HepG2 (cell line): Measurements from ENCODE around the gene SEPHS2. TPM values are rescaled to one million over a fixed set of nuclear protein-coding genes. Genes with fewer than 3 reads are reported as not detected.

Experiments
- CREB1 ChIP-seq, 2 experiments: fragments of 450-650 bp in 1 of 2; IDR thresholded peaks; 2 replicates each; pipeline ENCODE4 v1.6.1; 2016 to 2017; ENCODE audit warnings: control low read depth in 1 of 2, mild to moderate bottlenecking in 1 of 2, missing compliant biosample characterization in 1 of 2, missing genetic modification characterization in 1 of 2
- EED ChIP-seq: sonication (generic); formaldehyde crosslinking; IDR thresholded peaks from 2 replicates; pipeline ENCODE4 v1.5.0; 2020; ENCODE audit warnings: mild to moderate bottlenecking, missing genetic modification reagents
- ESRRA ChIP-seq: sonication (generic); formaldehyde crosslinking; IDR thresholded peaks from 2 replicates; pipeline ENCODE4 v1.5.1; 2020; ENCODE audit warnings: mild to moderate bottlenecking, low read depth, missing genetic modification reagents
- IRF2 ChIP-seq: IDR thresholded peaks from 2 replicates; pipeline ENCODE4 v1.6.1; 2018; ENCODE audit warnings: missing genetic modification reagents, missing compliant biosample characterization
- JARID2 ChIP-seq: sonication (generic); formaldehyde crosslinking; IDR thresholded peaks from 2 replicates; pipeline ENCODE4 v1.8.1; 2023; ENCODE audit warnings: missing genetic modification reagents, inconsistent platforms; ENCODE audit not compliant: insufficient replicate concordance
- JUN ChIP-seq: sonication (generic); formaldehyde crosslinking; IDR thresholded peaks from 2 replicates; pipeline ENCODE4 v1.4.0; 2020; ENCODE audit warnings: mild to moderate bottlenecking, missing genetic modification reagents
- KLF11 ChIP-seq: IDR thresholded peaks from 2 replicates; pipeline ENCODE4 v1.6.1; 2016; ENCODE audit warnings: missing compliant biosample characterization
- MIXL1 ChIP-seq: IDR thresholded peaks from 2 replicates; pipeline ENCODE4 v1.6.1; 2016
- NFATC3 ChIP-seq: sonication (generic); formaldehyde crosslinking; IDR thresholded peaks from 2 replicates; pipeline ENCODE4 v1.5.1; 2020; ENCODE audit warnings: mild to moderate bottlenecking, missing genetic modification reagents
- PAX8 ChIP-seq: sonication (generic); formaldehyde crosslinking; IDR thresholded peaks from 2 replicates; pipeline ENCODE4 v1.8.0; 2022; ENCODE audit warnings: mild to moderate bottlenecking, missing genetic modification reagents, borderline replicate concordance
- RBAK ChIP-seq: sonication (generic); formaldehyde crosslinking; IDR thresholded peaks from 2 replicates; pipeline ENCODE4 v1.5.1; 2020; ENCODE audit warnings: mild to moderate bottlenecking, missing genetic modification reagents
- ZMYM2 ChIP-seq: sonication (generic); formaldehyde crosslinking; IDR thresholded peaks from 2 replicates; pipeline ENCODE4 v1.8.0; 2022; ENCODE audit warnings: mild to moderate bottlenecking, missing genetic modification reagents
- ZNF432 ChIP-seq: sonication (generic); formaldehyde crosslinking; IDR thresholded peaks from 2 replicates; pipeline ENCODE4 v1.5.0; 2020; ENCODE audit warnings: missing genetic modification reagents, mild to moderate bottlenecking, borderline replicate concordance
- ZNF772 ChIP-seq: sonication (generic); formaldehyde crosslinking; IDR thresholded peaks from 2 replicates; pipeline ENCODE4 v1.5.0; 2020; ENCODE audit warnings: mild to moderate bottlenecking, missing genetic modification reagents
- ZNF773 ChIP-seq: sonication (generic); formaldehyde crosslinking; IDR thresholded peaks from 2 replicates; pipeline ENCODE4 v1.4.0; 2020; ENCODE audit warnings: missing genetic modification reagents, borderline replicate concordance
- ZSCAN12 ChIP-seq: sonication (generic); formaldehyde crosslinking; IDR thresholded peaks from 2 replicates; pipeline ENCODE4 v1.9.0; 2021; ENCODE audit warnings: mild to moderate bottlenecking, missing genetic modification reagents
- polyA plus RNA-seq, 8 experiments: library from polyadenylated mRNA; depleted of rRNA in 3 of 8; stranded (reverse) in 7 of 8; unstranded in 1 of 8; fragments of >200 nt; fragmentation: Illumina TruSeq in 4 of 8; extraction: Trizol in 4 of 8; gene quantifications; 2 replicates each; pipeline versions ENCODE4 v1.2.1 to v1.2.3, GENCODE V29; 2011 to 2016; ENCODE audit warnings: low read depth in 4 of 8, missing spikeins in 1 of 8, mixed read lengths in 1 of 8; ENCODE audit not compliant: insufficient read depth in 1 of 8
- total RNA-seq, 5 experiments: library from RNA; depleted of rRNA; stranded (reverse); fragments of >200 nt; fragmentation: Illumina TruSeq; extraction: Trizol; gene quantifications; 2 replicates each; pipeline ENCODE4 v1.2.3, GENCODE V29; 2016; ENCODE audit warnings: low read depth in 1 of 5
- TF ChIP-seq, protein P1 (sequence below): sonication (generic); formaldehyde crosslinking; IDR thresholded peaks from 2 replicates; pipeline ENCODE4 v1.8.0; 2022; ENCODE audit warnings: mild to moderate bottlenecking, missing genetic modification reagents, moderate library complexity
- TF ChIP-seq, protein P2 (sequence below): IDR thresholded peaks from 2 replicates; pipeline ENCODE4 v1.6.1; 2016; ENCODE audit warnings: low read depth, control low read depth
- TF ChIP-seq, protein P3 (sequence below): sonication (generic); formaldehyde crosslinking; IDR thresholded peaks from 2 replicates; pipeline ENCODE4 v1.5.0; 2020; ENCODE audit warnings: missing genetic modification reagents
- TF ChIP-seq, protein P4 (sequence below): sonication (generic); formaldehyde crosslinking; IDR thresholded peaks from 2 replicates; pipeline ENCODE4 v1.8.0; 2022; ENCODE audit warnings: mild to moderate bottlenecking, missing genetic modification reagents, moderate library complexity
- TF ChIP-seq, protein P5 (sequence below): IDR thresholded peaks from 2 replicates; pipeline ENCODE4 v1.6.1; 2016; ENCODE audit warnings: missing compliant biosample characterization, missing genetic modification reagents, borderline replicate concordance
- TF ChIP-seq, protein P6 (sequence below): sonication (generic); formaldehyde crosslinking; IDR thresholded peaks from 2 replicates; pipeline ENCODE4 v1.4.0; 2020; ENCODE audit warnings: missing genetic modification reagents

Gene SEPHS2
- total and polyA plus RNA-seq, 2 of the 13 experiments (the other 11 are each of a cell fraction or from before 2014, with no cell fraction given) = 20.7 to 127 TPM

DNA sequence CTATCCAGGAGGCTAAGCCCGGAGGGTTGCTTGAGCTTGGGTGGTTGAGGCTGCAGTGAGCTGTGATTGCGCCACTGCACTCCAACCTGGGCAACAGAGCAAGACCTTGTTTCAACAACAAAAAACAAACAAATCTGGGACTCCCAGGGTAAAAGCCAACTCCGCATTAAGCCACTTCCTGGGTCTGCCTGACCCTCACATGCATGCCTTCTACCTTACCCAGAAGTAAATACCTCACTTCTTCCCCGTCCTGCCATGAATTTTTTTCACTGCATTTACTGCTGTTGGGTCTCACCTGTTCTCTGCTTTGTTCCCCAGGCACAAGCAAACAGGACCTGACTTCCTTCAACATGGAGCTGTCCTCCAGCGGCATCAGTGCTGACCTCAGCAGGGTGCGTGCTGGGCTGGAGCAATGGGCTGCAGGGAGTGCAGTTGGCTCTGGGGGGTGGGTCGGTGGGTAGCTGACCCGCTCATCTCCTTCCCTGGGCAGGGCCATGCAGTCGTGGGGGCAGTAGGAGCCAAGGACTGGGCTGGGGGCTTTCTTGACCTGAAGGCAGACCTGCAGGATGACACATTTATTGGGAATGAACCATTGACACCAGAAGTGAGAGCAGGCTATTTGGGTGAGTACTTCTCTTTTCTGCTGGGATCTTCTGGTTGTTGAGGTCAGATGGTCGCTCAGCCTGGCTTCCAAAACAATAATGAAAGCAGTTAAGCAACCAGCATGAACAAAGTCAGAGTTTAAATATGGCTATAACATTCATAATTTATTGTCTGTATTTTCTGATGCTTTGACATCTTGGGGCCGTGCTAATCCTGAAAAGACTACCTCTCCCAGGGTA lies 43.3 kb upstream of the SEPHS2 start (continued):
- TF ChIP-seq, protein P1, sequence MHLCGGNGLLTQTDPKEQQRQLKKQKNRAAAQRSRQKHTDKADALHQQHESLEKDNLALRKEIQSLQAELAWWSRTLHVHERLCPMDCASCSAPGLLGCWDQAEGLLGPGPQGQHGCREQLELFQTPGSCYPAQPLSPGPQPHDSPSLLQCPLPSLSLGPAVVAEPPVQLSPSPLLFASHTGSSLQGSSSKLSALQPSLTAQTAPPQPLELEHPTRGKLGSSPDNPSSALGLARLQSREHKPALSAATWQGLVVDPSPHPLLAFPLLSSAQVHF (CRISPR knock-in tag) = no peak
- TF ChIP-seq PAX8 (CRISPR knock-in tag) (no peak), MIXL1 (CRISPR knock-in tag) (0 out of 2 replicates have a peak, but pooled peaks have one; percentile 76), ZNF772 (CRISPR knock-in tag) (peak; percentile 79; the same call in 1 of the 2 replicates), JUN (CRISPR knock-in tag) (no peak), IRF2 (CRISPR knock-in tag) (peak; percentile 38; the same call in 1 of the 2 replicates), CREB1 (IDR thresholded peaks at IDR 0.05) (no peak), CREB1 (CRISPR knock-in tag; IDR thresholded peaks at IDR 0.05) (no peak), ZMYM2 (CRISPR knock-in tag) (peak; percentile 98), RBAK (CRISPR knock-in tag) (no peak), ESRRA (no peak), EED (CRISPR knock-in tag) (no peak; the same call in 1 of the 2 replicates), ZNF773 (CRISPR knock-in tag) (no peak), JARID2 (no peak), KLF11 (no peak), NFATC3 (CRISPR knock-in tag) (no peak), ZNF432 (CRISPR knock-in tag) (no peak), ZSCAN12 (CRISPR knock-in tag) (no peak)
- TF ChIP-seq, protein P2, sequence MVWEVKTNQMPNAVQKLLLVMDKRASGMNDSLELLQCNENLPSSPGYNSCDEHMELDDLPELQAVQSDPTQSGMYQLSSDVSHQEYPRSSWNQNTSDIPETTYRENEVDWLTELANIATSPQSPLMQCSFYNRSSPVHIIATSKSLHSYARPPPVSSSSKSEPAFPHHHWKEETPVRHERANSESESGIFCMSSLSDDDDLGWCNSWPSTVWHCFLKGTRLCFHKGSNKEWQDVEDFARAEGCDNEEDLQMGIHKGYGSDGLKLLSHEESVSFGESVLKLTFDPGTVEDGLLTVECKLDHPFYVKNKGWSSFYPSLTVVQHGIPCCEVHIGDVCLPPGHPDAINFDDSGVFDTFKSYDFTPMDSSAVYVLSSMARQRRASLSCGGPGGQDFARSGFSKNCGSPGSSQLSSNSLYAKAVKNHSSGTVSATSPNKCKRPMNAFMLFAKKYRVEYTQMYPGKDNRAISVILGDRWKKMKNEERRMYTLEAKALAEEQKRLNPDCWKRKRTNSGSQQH (CRISPR knock-in tag) = no peak
- TF ChIP-seq, protein P3, sequence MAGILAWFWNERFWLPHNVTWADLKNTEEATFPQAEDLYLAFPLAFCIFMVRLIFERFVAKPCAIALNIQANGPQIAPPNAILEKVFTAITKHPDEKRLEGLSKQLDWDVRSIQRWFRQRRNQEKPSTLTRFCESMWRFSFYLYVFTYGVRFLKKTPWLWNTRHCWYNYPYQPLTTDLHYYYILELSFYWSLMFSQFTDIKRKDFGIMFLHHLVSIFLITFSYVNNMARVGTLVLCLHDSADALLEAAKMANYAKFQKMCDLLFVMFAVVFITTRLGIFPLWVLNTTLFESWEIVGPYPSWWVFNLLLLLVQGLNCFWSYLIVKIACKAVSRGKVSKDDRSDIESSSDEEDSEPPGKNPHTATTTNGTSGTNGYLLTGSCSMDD (CRISPR knock-in tag) = no peak
- TF ChIP-seq, protein P4, sequence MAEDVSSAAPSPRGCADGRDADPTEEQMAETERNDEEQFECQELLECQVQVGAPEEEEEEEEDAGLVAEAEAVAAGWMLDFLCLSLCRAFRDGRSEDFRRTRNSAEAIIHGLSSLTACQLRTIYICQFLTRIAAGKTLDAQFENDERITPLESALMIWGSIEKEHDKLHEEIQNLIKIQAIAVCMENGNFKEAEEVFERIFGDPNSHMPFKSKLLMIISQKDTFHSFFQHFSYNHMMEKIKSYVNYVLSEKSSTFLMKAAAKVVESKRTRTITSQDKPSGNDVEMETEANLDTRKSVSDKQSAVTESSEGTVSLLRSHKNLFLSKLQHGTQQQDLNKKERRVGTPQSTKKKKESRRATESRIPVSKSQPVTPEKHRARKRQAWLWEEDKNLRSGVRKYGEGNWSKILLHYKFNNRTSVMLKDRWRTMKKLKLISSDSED = no peak
- TF ChIP-seq, protein P5, sequence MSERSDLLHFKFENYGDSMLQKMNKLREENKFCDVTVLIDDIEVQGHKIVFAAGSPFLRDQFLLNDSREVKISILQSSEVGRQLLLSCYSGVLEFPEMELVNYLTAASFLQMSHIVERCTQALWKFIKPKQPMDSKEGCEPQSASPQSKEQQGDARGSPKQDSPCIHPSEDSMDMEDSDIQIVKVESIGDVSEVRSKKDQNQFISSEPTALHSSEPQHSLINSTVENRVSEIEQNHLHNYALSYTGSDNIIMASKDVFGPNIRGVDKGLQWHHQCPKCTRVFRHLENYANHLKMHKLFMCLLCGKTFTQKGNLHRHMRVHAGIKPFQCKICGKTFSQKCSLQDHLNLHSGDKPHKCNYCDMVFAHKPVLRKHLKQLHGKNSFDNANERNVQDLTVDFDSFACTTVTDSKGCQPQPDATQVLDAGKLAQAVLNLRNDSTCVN (CRISPR knock-in tag) = no peak; the same call in 1 of the 2 replicates
- TF ChIP-seq, protein P6, sequence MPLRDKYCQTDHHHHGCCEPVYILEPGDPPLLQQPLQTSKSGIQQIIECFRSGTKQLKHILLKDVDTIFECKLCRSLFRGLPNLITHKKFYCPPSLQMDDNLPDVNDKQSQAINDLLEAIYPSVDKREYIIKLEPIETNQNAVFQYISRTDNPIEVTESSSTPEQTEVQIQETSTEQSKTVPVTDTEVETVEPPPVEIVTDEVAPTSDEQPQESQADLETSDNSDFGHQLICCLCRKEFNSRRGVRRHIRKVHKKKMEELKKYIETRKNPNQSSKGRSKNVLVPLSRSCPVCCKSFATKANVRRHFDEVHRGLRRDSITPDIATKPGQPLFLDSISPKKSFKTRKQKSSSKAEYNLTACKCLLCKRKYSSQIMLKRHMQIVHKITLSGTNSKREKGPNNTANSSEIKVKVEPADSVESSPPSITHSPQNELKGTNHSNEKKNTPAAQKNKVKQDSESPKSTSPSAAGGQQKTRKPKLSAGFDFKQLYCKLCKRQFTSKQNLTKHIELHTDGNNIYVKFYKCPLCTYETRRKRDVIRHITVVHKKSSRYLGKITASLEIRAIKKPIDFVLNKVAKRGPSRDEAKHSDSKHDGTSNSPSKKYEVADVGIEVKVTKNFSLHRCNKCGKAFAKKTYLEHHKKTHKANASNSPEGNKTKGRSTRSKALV = 0 out of 2 replicates have a peak, but pooled peaks have one; percentile 43
